IMR-90 (cell line): ENCODE results near the gene PVALEF. TPM values are rescaled to one million over a fixed set of nuclear protein-coding genes. Genes with fewer than 3 reads are reported as not detected.

Experiments
- ATAC-seq: fragments of 200-7000 bp; cut with Tn5 transposase; 2 replicates; pipeline ENCODE4 v1.9.1; 2020; ENCODE audit warnings: low read depth, mild to moderate bottlenecking, moderate library complexity
- BruUV-seq: library from RNA; stranded (reverse); fragments of 400-500 nt; replicated peaks from 2 replicates; lab custom pipeline; 2021; lab: Mats Ljungman, UMichigan
- CTCF ChIA-PET: fragments of 300-600 bp; formaldehyde crosslinking; extraction: SDS; loops from one replicate; lab custom pipeline; 2021; ENCODE audit warnings: antibody characterized with exemption; lab: Yijun Ruan, JAX
- POLR2A ChIA-PET: fragments of 300-600 bp; sonication (Branson Sonifier 250); formaldehyde crosslinking; loops from one replicate; lab custom pipeline; 2022; ENCODE audit warnings: antibody characterized with exemption; ENCODE audit not compliant: unreplicated experiment; lab: Charles Lee
- DNase-seq: peaks from one replicate; pipeline ENCODE4 v3.0.0; 2013
- H2AFZ ChIP-seq: replicated peaks from 2 replicates; pipeline ENCODE3; 2013; ENCODE audit warnings: low read length, mild to moderate bottlenecking; ENCODE audit not compliant: poor library complexity
- H2AK5ac ChIP-seq: 2 replicates; pipeline ENCODE4 v1.6.1; 2013; ENCODE audit warnings: low read depth, low read length, inconsistent platforms
- H2AK9ac ChIP-seq: replicated peaks from 2 replicates; pipeline ENCODE3; 2013; ENCODE audit warnings: mild to moderate bottlenecking, low read depth, low read length, moderate library complexity; ENCODE audit not compliant: poor library complexity
- H2BK120ac ChIP-seq: 2 replicates; pipeline ENCODE4 v1.6.1; 2013; ENCODE audit warnings: low read depth, low read length, inconsistent platforms
- H2BK15ac ChIP-seq: 3 replicates; pipeline ENCODE4 v1.6.1; 2013; ENCODE audit warnings: low read depth, low read length, inconsistent platforms
- H2BK20ac ChIP-seq: 2 replicates; pipeline ENCODE4 v1.6.1; 2013; ENCODE audit warnings: low read depth, mild to moderate bottlenecking, inconsistent platforms, low read length, moderate library complexity
- H2BK5ac ChIP-seq: 2 replicates; pipeline ENCODE4 v1.6.1; 2013; ENCODE audit warnings: mild to moderate bottlenecking, low read depth, low read length, inconsistent platforms; ENCODE audit not compliant: poor library complexity, severe bottlenecking
- H3K14ac ChIP-seq: replicated peaks from 2 replicates; pipeline ENCODE4 v1.6.1; 2013; ENCODE audit warnings: low read depth, low read length, inconsistent platforms
- H3K18ac ChIP-seq: 2 replicates; pipeline ENCODE4 v1.6.1; 2013; ENCODE audit warnings: low read depth, low read length, control low read depth
- H3K23ac ChIP-seq: 2 replicates; pipeline ENCODE4 v1.6.1; 2013; ENCODE audit warnings: low read depth, low read length, inconsistent platforms
- H3K27ac ChIP-seq: 2 replicates; pipeline ENCODE4 v1.5.1; 2013; ENCODE audit warnings: mild to moderate bottlenecking, control low read depth, low read length; ENCODE audit not compliant: insufficient read depth
- H3K27me3 ChIP-seq: 2 replicates; pipeline ENCODE4 v1.6.1; 2013; ENCODE audit warnings: low read length; ENCODE audit not compliant: control insufficient read depth, insufficient read depth
- H3K36me3 ChIP-seq: 2 replicates; pipeline ENCODE4 v1.6.1; 2013; ENCODE audit warnings: low read length, mixed read lengths; ENCODE audit not compliant: control insufficient read depth, insufficient read depth
- H3K4ac ChIP-seq: 2 replicates; pipeline ENCODE4 v1.6.1; 2013; ENCODE audit warnings: low read depth, low read length, inconsistent platforms
- H3K4me1 ChIP-seq: 2 replicates; pipeline ENCODE4 v1.6.1; 2013; ENCODE audit warnings: low read length, mixed read lengths; ENCODE audit not compliant: control insufficient read depth, insufficient read depth
- H3K4me2 ChIP-seq: 2 replicates; pipeline ENCODE4 v1.6.1; 2013; ENCODE audit warnings: low read depth, mild to moderate bottlenecking, control low read depth, low read length, moderate library complexity
- H3K4me3 ChIP-seq: 2 replicates; pipeline ENCODE4 v1.5.1; 2013; ENCODE audit warnings: low read depth, mild to moderate bottlenecking, control low read depth, low read length, moderate library complexity; ENCODE audit not compliant: insufficient read depth
- H3K56ac ChIP-seq: 2 replicates; pipeline ENCODE4 v1.6.1; 2013; ENCODE audit warnings: low read length, inconsistent platforms; ENCODE audit not compliant: insufficient read depth; ENCODE audit errors: extremely low read depth
- H3K79me1 ChIP-seq, 2 experiments: 2 replicates each; pipeline ENCODE4 v1.6.1; 2013; ENCODE audit warnings: low read length in 2 of 2, inconsistent platforms in 1 of 2, low read depth in 1 of 2
- H3K9ac ChIP-seq: 2 replicates; pipeline ENCODE4 v1.6.1; 2013; ENCODE audit warnings: low read depth, low read length, control low read depth
- H3K9me1 ChIP-seq: 2 replicates; pipeline ENCODE4 v1.6.1; 2013; ENCODE audit warnings: low read length, inconsistent platforms; ENCODE audit not compliant: insufficient read depth
- H3K9me3 ChIP-seq: 2 replicates; pipeline ENCODE4 v1.6.1; 2013; ENCODE audit warnings: low read length; ENCODE audit not compliant: control insufficient read depth, insufficient read depth
- H4K20me1 ChIP-seq: 2 replicates; pipeline ENCODE4 v1.6.1; 2013; ENCODE audit warnings: low read length, inconsistent platforms; ENCODE audit not compliant: insufficient read depth
- H4K5ac ChIP-seq: 2 replicates; pipeline ENCODE4 v1.6.1; 2013; ENCODE audit warnings: mild to moderate bottlenecking, low read depth, low read length, control low read depth
- H4K8ac ChIP-seq, 2 experiments: 2 replicates each; pipeline ENCODE4 v1.6.1; 2013; ENCODE audit warnings: low read depth in 2 of 2, low read length in 2 of 2, control low read depth in 1 of 2, inconsistent platforms in 1 of 2
- H4K91ac ChIP-seq: 2 replicates; pipeline ENCODE4 v1.6.1; 2013; ENCODE audit warnings: low read depth, low read length, inconsistent platforms; ENCODE audit not compliant: insufficient read depth
- CEBPB ChIP-seq: IDR thresholded peaks from 2 replicates; pipeline ENCODE4 v1.6.1; 2012; ENCODE audit warnings: low read depth, low read length, improper control_type of control experiment
- FOS ChIP-seq: fragments of 150-350 bp; IDR thresholded peaks from 2 replicates; pipeline ENCODE4 v1.6.1; 2016; ENCODE audit warnings: low read depth, low read length
- MXI1 ChIP-seq: IDR thresholded peaks from 2 replicates; pipeline ENCODE4 v1.6.1; 2012; ENCODE audit warnings: low read depth, mild to moderate bottlenecking, low read length, moderate library complexity, borderline replicate concordance
- POLR2A ChIP-seq: IDR thresholded peaks from 2 replicates; pipeline ENCODE4 v1.6.1; 2012; ENCODE audit warnings: mild to moderate bottlenecking, low read depth, low read length
- RAD21 ChIP-seq: IDR thresholded peaks from 2 replicates; pipeline ENCODE4 v1.6.1; 2012; ENCODE audit warnings: low read length, improper control_type of control experiment
- RFX5 ChIP-seq: IDR thresholded peaks from 2 replicates; pipeline ENCODE4 v1.8.0; 2012; ENCODE audit warnings: low read depth, mild to moderate bottlenecking, low read length, moderate library complexity
- SMC3 ChIP-seq: fragments of 150-350 bp; IDR thresholded peaks from 2 replicates; pipeline ENCODE4 v1.6.1; 2016; ENCODE audit warnings: low read depth, mild to moderate bottlenecking, antibody characterized with exemption, low read length, moderate library complexity
- WGBS, 2 experiments: methylation state at CpG; one replicate each; pipeline versions ENCODE4 v1.1.5 to v1.1.7; 2013; ENCODE audit warnings: missing lambda C conversion rate in 2 of 2; ENCODE audit not compliant: insufficient read length in 1 of 2; ENCODE audit errors: extremely low coverage in 2 of 2; 5-methylcytosine and 5-hydroxymethylcytosine counted together
- dilution Hi-C: fragments of 300-500 bp; cut with HindIII; formaldehyde crosslinking; loops from one replicate; pipeline ENCODE4 v1.14.3; 2018; ENCODE audit warnings: low sequenced_read_pairs; ENCODE audit not compliant: unreplicated experiment
- in situ Hi-C: fragments of 300-500 bp; cut with MboI; formaldehyde crosslinking; loops from 3 replicates; pipeline ENCODE4 v1.14.3; 2019; ENCODE audit warnings: low sequenced_read_pairs, inconsistent platforms, mixed read lengths
- intact Hi-C: fragments of 100-400 bp; cut with micrococcal nuclease; formaldehyde crosslinking; loops from 2 replicates; pipeline ENCODE4 v1.10.0; 2022
- polyA plus RNA-seq, 3 experiments: library from polyadenylated mRNA; depleted of rRNA; stranded (reverse); fragments of >200 nt; gene quantifications; 2 replicates each; pipeline ENCODE4 v1.2.3, GENCODE V29; 2012; ENCODE audit warnings: low replicate concordance in 1 of 3
- total RNA-seq: library from RNA; depleted of rRNA; stranded (reverse); fragments of >200 nt; gene quantifications from 2 replicates; pipeline ENCODE4 v1.2.3, GENCODE V29; 2012

Gene PVALEF
- total and polyA plus RNA-seq, 2 of the 4 experiments (the other 2 are of a cell fraction), result not detected

- CTCF ChIA-PET, result no interaction called here
- in situ Hi-C loops, result no loop called here
- WGBS, 2 experiments, result 93% methylated on average over 10 of the region's 17 CpGs; no CpG with 5 or more reads in 1 of the 2 experiments
Measured at GRCh38 chr17:81193051-81193410, 27.7 kb downstream of the PVALEF start.

More at GRCh38 chr17:81193051-81193410, 27.7 kb downstream of the PVALEF start:
- H3K79me1 ChIP-seq, result no peaks in the 10 kb centered on the region
- BruUV-seq, result no TSS peak
- no peak overlapping the region for H3K14ac ChIP-seq
- H3K56ac ChIP-seq, result no peak overlapping the region
- H4K91ac ChIP-seq, result no peak overlapping the region
- no peak overlapping the region for H3K4ac ChIP-seq
- no peak for DNase-seq
- ATAC-seq, result no peak
- H3K23ac ChIP-seq, result no peak overlapping the region
- H3K27ac ChIP-seq, result no peak overlapping the region
- no peaks in the 10 kb centered on the region; the same call in 1 of the 2 replicates for H4K20me1 ChIP-seq
- dilution Hi-C loops (no loop called here), intact Hi-C loops (no loop called here)
- no peaks in the 10 kb centered on the region for H3K9me3 ChIP-seq
- H2BK20ac ChIP-seq, result no peak overlapping the region
- POLR2A ChIA-PET, result no interaction called here
- TF ChIP-seq CEBPB, result no peak
- no peak for TF ChIP-seq RFX5
- TF ChIP-seq POLR2A, result no peak
- TF ChIP-seq FOS, result no peak
- no peak for TF ChIP-seq SMC3
- TF ChIP-seq RAD21, result no peak
- TF ChIP-seq MXI1, result no peak
- H2AK5ac ChIP-seq, result no peak overlapping the region
- H4K8ac ChIP-seq, result no peak overlapping the region
- no peak overlapping the region for H2AK9ac ChIP-seq
- no peak overlapping the region for H2BK5ac ChIP-seq
- H2AFZ ChIP-seq, result no peak overlapping the region
- peaks cover 11% of the 10 kb centered on the region for H3K36me3 ChIP-seq
- H3K18ac ChIP-seq, result no peak overlapping the region
- H2BK120ac ChIP-seq, result no peak overlapping the region
- no peaks in the 10 kb centered on the region for H3K4me1 ChIP-seq
- H3K4me3 ChIP-seq, result no peak overlapping the region
- H3K4me2 ChIP-seq, result no peak overlapping the region
- H3K27me3 ChIP-seq, result no peaks in the 10 kb centered on the region
- H3K9me1 ChIP-seq, result no peaks in the 10 kb centered on the region
- no peak overlapping the region for H3K9ac ChIP-seq
- no peak overlapping the region for H2BK15ac ChIP-seq
- H4K5ac ChIP-seq, result no peak overlapping the region
